ENCODE results near the gene IRAK2.

DNA sequence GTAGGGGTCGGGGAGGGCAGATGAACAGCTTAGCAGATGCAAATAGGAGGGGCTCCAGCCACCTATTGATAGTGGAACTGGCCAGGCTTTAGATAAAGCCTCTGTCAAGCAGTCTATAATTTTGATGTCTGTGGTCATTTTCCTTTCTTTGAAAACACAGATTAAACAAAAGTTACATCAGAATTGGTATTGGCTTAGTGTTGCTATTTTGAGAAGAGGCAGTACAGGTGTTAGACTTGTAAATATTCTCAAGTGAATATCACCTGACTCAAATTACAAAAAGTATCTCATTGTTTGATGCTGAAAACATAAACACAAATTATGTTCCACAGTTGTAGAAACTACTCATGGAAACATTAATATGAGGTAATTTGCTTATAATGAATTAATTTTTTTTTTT is 109.9 kb downstream of the IRAK2 start:
- TF ChIP-seq, protein P1, sequence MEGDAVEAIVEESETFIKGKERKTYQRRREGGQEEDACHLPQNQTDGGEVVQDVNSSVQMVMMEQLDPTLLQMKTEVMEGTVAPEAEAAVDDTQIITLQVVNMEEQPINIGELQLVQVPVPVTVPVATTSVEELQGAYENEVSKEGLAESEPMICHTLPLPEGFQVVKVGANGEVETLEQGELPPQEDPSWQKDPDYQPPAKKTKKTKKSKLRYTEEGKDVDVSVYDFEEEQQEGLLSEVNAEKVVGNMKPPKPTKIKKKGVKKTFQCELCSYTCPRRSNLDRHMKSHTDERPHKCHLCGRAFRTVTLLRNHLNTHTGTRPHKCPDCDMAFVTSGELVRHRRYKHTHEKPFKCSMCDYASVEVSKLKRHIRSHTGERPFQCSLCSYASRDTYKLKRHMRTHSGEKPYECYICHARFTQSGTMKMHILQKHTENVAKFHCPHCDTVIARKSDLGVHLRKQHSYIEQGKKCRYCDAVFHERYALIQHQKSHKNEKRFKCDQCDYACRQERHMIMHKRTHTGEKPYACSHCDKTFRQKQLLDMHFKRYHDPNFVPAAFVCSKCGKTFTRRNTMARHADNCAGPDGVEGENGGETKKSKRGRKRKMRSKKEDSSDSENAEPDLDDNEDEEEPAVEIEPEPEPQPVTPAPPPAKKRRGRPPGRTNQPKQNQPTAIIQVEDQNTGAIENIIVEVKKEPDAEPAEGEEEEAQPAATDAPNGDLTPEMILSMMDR (IDR thresholded peaks at IDR 0.05): no peak
- no peak for TF ChIP-seq POLR2A (IDR thresholded peaks at IDR 0.05)
